Measurements from ENCODE around the gene THTPA. TPM values are rescaled to one million over a fixed set of nuclear protein-coding genes. Genes with fewer than 3 reads are reported as not detected.
A peak's percentile ranks its signal among the peaks of the same experiment; 100 is the strongest.

Gene THTPA
- total RNA-seq, 1 experiment from 2014 or later = 20.0 TPM

- TF ChIP-seq STAT6 (CRISPR knock-in tag; conservative IDR thresholded peaks at IDR 0.05; ENCODE audit: low read depth) = no peak
- no peak for TF ChIP-seq JAZF1 (CRISPR knock-in tag; IDR thresholded peaks at IDR 0.05)
- no peak for TF ChIP-seq AFF4 (CRISPR knock-in tag; IDR thresholded peaks at IDR 0.05; ENCODE audit: borderline replicate concordance)
- TF ChIP-seq ARID4B (CRISPR knock-in tag; IDR thresholded peaks at IDR 0.05; ENCODE audit: borderline replicate concordance) = peak; percentile 65; the same call in 1 of the 2 replicates
- no peak for TF ChIP-seq MXD4 (CRISPR knock-in tag; IDR thresholded peaks at IDR 0.05; ENCODE audit: borderline replicate concordance)
- TF ChIP-seq ATF3 (CRISPR knock-in tag; conservative IDR thresholded peaks at IDR 0.05) = no peak
- no peak for TF ChIP-seq ZNF138 (CRISPR knock-in tag; conservative IDR thresholded peaks at IDR 0.05)
- TF ChIP-seq FOXP4 (CRISPR knock-in tag; IDR thresholded peaks at IDR 0.05) = peak; percentile 77; the same call in 1 of the 2 replicates
- no peak for TF ChIP-seq OVOL2 (CRISPR knock-in tag; IDR thresholded peaks at IDR 0.05; ENCODE audit: borderline replicate concordance)
Measured at GRCh38 chr14:23555882-23556699, at the start of gene THTPA (continued).

- no peak overlapping the region for H3K4me3 Mint-ChIP-seq
- peaks cover 40% of the 10 kb centered on the region for H3K27me3 Mint-ChIP-seq (ENCODE audit: low read depth)
- H3K9me3 Mint-ChIP-seq = no peaks in the 10 kb centered on the region
- ChIA-PET CTCF (interaction anchor here (0.6 to 3.0 kb wide), 5 partner anchors 16 to 47 kb away, joined by 3 to 18 read pairs (median 5); no protein-coding TSS in a partner anchor), POLR2A (no interaction called here)
- H3K36me3 Mint-ChIP-seq = 0 out of 2 replicates have a peak, but pooled peaks cover 3% of the 10 kb centered on the region
- H3K4me1 Mint-ChIP-seq = peaks cover 8% of the 10 kb centered on the region
- TF ChIP-seq NR2C2 (CRISPR knock-in tag; IDR thresholded peaks at IDR 0.05) = no peak
- no peak for TF ChIP-seq ZNF671 (CRISPR knock-in tag; IDR thresholded peaks at IDR 0.05)
- TF ChIP-seq ZBTB43 (CRISPR knock-in tag; IDR thresholded peaks at IDR 0.05) = no peak
- TF ChIP-seq ATF1 (CRISPR knock-in tag; IDR thresholded peaks at IDR 0.05) = no peak
- TF ChIP-seq MAX (CRISPR knock-in tag; IDR thresholded peaks at IDR 0.05) = no peak
- no peak for TF ChIP-seq ZNF281 (CRISPR knock-in tag; IDR thresholded peaks at IDR 0.05)
- no peak for TF ChIP-seq TEAD4 (CRISPR knock-in tag; IDR thresholded peaks at IDR 0.05)
- TF ChIP-seq EMX1 (CRISPR knock-in tag; IDR thresholded peaks at IDR 0.05) = no peak
- no peak for DNase-seq (ENCODE audit: low spot score)
- H3K27ac Mint-ChIP-seq = no peak overlapping the region
- no peak for ATAC-seq
Measured at GRCh38 chr14:23512156-23512555, 43.9 kb upstream of the THTPA start.
